Heart left ventricle (tissue), 13 donors: ENCODE data around the gene KCNJ6.

Experiments
- CTCF ChIP-seq, 12 donors: fragments of 200-600 bp; sonication (generic) in 4 of 12; IDR thresholded peaks; one replicate each; pipeline versions ENCODE4 v1.5.0 to v1.8.0; 2018 to 2022; ENCODE audit warnings: antibody characterized with exemption in 12 of 12, mild to moderate bottlenecking in 5 of 12
- POLR2A ChIP-seq, 2 donors: fragments of 450-650 bp; IDR thresholded peaks; one replicate each; pipeline ENCODE4 v1.6.1; 2017; ENCODE audit warnings: antibody characterized with exemption in 2 of 2, mild to moderate bottlenecking in 2 of 2, moderate library complexity in 2 of 2
- donor health status: ischemic (EF 13 %, LVEDD 7.1; RV severe dilation, severe dysfunction).
- donor health status: DM: no; HTN: yes; CAD: no.
- donor health status: DM: no; HTN: no; CAD: no.
- donor health status: ischemic (EF 25% LVEDD 6.9; RV normal size, moderate dysfunction).
- donor health status: ischemic (EF 25% LVEDD 5.7; RV mildly dilated, moderate dysfunction).
- donor health status: ischemic (EF 35%, LVEDD 5.7; RV mildly dilated, moderate dysfunction).
- donor health status: nonischemic (EF 11% LVEDD 7.7; RV severe dilation, severe dysfunction).
- donor health status: DM: yes; HTN: yes; CAD: no.
- donor health status: PGD.
- donor health status: ischemic (EF 29% LVEDD 5.4; RV normal size, mild dysfunction).
- donor health status: nonischemic (EF 23%, LVEDD 6.1; RV moderate dilation, normal function).

- no peak for TF ChIP-seq POLR2A (IDR thresholded peaks at IDR 0.05)
- no peak for TF ChIP-seq CTCF (IDR thresholded peaks at IDR 0.05)
Measured at GRCh38 chr21:37732927-37733326, 183.3 kb downstream of the KCNJ6 start.
